ENCODE results near the gene NCBP2L.

GRCh38 chrX:107743995-107744394 is 33.5 kb upstream of the NCBP2L start:
- TF ChIP-seq CTCF (IDR thresholded peaks at IDR 0.05) (no peak), POLR2A (IDR thresholded peaks at IDR 0.05) (no peak)

Measured in Peyer's patch (tissue), 4 donors.